Osteoblast (primary cell): ENCODE measurements around the gene CNGA2. TPM values are rescaled to one million over a fixed set of nuclear protein-coding genes. Genes with fewer than 3 reads are reported as not detected.

Source experiments
- DNase-seq: peaks from one replicate; pipeline ENCODE4 v3.0.0; 2011; ENCODE audit warnings: low spot score, mixed read lengths; ENCODE audit not compliant: insufficient read length; ENCODE audit errors: missing footprints
- H2AFZ ChIP-seq: 2 replicates; pipeline ENCODE4 v1.6.0; 2011; ENCODE audit warnings: mild to moderate bottlenecking, low read length
- H3K27ac ChIP-seq: 2 replicates; pipeline ENCODE4 v1.5.1; 2011; ENCODE audit warnings: mild to moderate bottlenecking, low read depth, low read length, moderate library complexity
- H3K27me3 ChIP-seq: 2 replicates; pipeline ENCODE4 v1.6.0; 2012; ENCODE audit warnings: mild to moderate bottlenecking, control low read depth, inconsistent platforms, low read length, moderate library complexity; ENCODE audit not compliant: insufficient read depth
- H3K36me3 ChIP-seq: 2 replicates; pipeline ENCODE4 v1.5.1; 2011; ENCODE audit warnings: mild to moderate bottlenecking, low read length, control low read depth, moderate library complexity; ENCODE audit not compliant: insufficient read depth
- H3K4me1 ChIP-seq: 2 replicates; pipeline ENCODE4 v1.5.1; 2011; ENCODE audit warnings: mild to moderate bottlenecking, low read length, control low read depth, moderate library complexity; ENCODE audit not compliant: insufficient read depth
- H3K4me2 ChIP-seq: 2 replicates; pipeline ENCODE4 v1.6.0; 2011; ENCODE audit warnings: mild to moderate bottlenecking, low read length; ENCODE audit not compliant: insufficient read depth
- H3K4me3 ChIP-seq: fragments of 200-600 bp; sonication (generic); 3 replicates; pipeline ENCODE4 v1.5.1; 2012; ENCODE audit warnings: mild to moderate bottlenecking, low read length, inconsistent platforms; ENCODE audit not compliant: insufficient read depth
- H3K79me2 ChIP-seq: 2 replicates; pipeline ENCODE4 v1.6.0; 2012; ENCODE audit warnings: mild to moderate bottlenecking, low read length, control low read depth, inconsistent platforms; ENCODE audit not compliant: insufficient read depth
- H3K9me3 ChIP-seq: 2 replicates; pipeline ENCODE4 v1.5.1; 2011; ENCODE audit warnings: low read depth, low read length, control low read depth
- H4K20me1 ChIP-seq: 2 replicates; pipeline ENCODE4 v1.6.0; 2012; ENCODE audit warnings: mild to moderate bottlenecking, low read length, control low read depth; ENCODE audit not compliant: insufficient read depth
- total RNA-seq: library from RNA; depleted of rRNA; stranded (reverse); fragments of >200 nt; gene quantifications from 2 replicates; pipeline ENCODE4 v1.2.3, GENCODE V29; 2012
- TF ChIP-seq, protein P1 (sequence below): IDR thresholded peaks from 2 replicates; pipeline ENCODE4 v1.5.1; 2011; ENCODE audit warnings: mild to moderate bottlenecking, low read depth, low read length, moderate library complexity; ENCODE audit errors: extremely low read depth

The CNGA2 gene
- not detected in 2 replicates for total RNA-seq

DNA sequence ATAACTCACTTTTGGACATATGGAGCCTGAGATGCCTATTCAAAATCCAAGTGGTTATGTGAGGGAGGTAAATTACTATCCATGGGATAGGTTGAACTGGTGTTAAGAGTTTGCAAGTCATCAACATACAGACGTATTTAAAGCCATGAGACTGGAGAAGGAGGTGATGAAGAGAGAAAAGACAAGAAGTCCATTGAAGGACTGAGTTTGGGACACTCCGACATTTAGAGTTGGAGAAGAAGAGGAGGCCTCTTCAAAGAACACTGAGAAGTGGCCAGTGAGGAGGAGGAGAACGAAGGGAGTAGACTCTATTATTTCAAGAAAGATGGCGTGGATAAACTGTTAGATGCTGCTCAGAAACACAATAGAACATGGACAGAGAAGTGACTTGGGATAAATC, at the start of gene CNGA2:
TSS of gene CNGA2 (plus strand) at position 301 of the 400 bp plus-strand sequence. CDS start 3,738 bp downstream, outside the sequence.
- Histone ChIP-seq H3K4me1 (no peaks in the 10 kb centered on the region), H3K27me3 (no peaks in the 10 kb centered on the region)
- TF ChIP-seq, protein P1, sequence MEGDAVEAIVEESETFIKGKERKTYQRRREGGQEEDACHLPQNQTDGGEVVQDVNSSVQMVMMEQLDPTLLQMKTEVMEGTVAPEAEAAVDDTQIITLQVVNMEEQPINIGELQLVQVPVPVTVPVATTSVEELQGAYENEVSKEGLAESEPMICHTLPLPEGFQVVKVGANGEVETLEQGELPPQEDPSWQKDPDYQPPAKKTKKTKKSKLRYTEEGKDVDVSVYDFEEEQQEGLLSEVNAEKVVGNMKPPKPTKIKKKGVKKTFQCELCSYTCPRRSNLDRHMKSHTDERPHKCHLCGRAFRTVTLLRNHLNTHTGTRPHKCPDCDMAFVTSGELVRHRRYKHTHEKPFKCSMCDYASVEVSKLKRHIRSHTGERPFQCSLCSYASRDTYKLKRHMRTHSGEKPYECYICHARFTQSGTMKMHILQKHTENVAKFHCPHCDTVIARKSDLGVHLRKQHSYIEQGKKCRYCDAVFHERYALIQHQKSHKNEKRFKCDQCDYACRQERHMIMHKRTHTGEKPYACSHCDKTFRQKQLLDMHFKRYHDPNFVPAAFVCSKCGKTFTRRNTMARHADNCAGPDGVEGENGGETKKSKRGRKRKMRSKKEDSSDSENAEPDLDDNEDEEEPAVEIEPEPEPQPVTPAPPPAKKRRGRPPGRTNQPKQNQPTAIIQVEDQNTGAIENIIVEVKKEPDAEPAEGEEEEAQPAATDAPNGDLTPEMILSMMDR = no peak

DNA sequence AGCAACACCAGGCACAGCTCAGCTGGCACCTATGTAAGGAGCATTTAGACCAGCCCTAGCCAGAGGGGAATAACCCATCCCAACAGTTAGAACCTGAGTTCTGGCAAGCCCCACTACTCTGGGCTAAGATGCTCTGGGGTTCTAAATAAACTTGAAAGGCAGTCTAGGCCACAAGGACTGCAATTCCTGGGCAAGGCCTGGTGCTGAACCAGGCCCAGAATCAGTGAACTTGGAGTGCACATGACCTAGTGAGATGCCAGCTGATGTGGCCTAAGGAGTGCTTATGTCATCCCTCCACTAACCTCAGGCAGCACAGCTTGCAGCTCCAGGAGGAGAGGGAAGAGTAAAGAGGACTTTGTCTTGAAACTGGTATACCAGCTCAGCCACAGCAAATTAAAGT, 46.9 kb upstream of the CNGA2 start:
- H4K20me1 ChIP-seq = no peaks in the 10 kb centered on the region
- H3K4me3 ChIP-seq = no peak overlapping the region
- no peaks in the 10 kb centered on the region for H3K9me3 ChIP-seq
- H3K79me2 ChIP-seq = no peaks in the 10 kb centered on the region
- no peak overlapping the region for H3K4me2 ChIP-seq
- DNase-seq = no peak
- TF ChIP-seq, protein P1 = no peak
- H2AFZ ChIP-seq = no peak overlapping the region
- H3K27ac ChIP-seq = no peak overlapping the region
- no peaks in the 10 kb centered on the region for H3K4me1 ChIP-seq
- H3K27me3 ChIP-seq = no peaks in the 10 kb centered on the region
- no peaks in the 10 kb centered on the region for H3K36me3 ChIP-seq

More for the DNA sequence above, at the start of gene CNGA2:
- Histone ChIP-seq H3K4me2 (no peak within 1 kb of the TSS), H3K36me3 (no peaks in the 10 kb centered on the region), H2AFZ (no peak within 1 kb of the TSS), H3K27ac (no peak within 1 kb of the TSS), H3K9me3 (no peaks in the 10 kb centered on the region), H3K4me3 (no peak within 1 kb of the TSS), H4K20me1 (no peaks in the 10 kb centered on the region), H3K79me2 (no peaks in the 10 kb centered on the region)
- DNase-seq = no peak

DNA sequence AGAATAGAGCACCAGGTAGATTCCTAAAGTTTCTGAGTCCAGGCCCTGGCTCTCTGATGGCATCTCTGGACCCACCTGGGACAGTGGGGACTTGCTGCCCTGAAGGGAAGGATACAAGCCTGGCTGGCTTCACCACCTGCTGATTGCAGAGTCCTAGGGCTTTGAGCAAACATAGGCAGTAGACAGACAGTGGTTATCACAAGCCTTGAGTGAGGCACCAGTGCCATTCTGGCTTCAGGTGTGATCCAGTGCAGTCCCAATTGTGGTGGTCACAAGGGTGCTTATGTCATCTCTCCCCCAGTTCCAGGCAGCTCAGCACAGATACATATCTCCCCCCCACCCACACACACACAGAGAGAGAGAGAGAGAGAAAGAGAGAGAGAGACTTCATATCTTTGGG, 45.9 kb upstream of the CNGA2 start:
- Histone ChIP-seq H3K4me3 (no peak overlapping the region), H2AFZ (no peak overlapping the region), H3K36me3 (no peaks in the 10 kb centered on the region), H3K4me2 (no peak overlapping the region), H3K79me2 (no peaks in the 10 kb centered on the region), H4K20me1 (no peaks in the 10 kb centered on the region), H3K4me1 (no peaks in the 10 kb centered on the region), H3K9me3 (no peaks in the 10 kb centered on the region), H3K27ac (no peak overlapping the region), H3K27me3 (no peaks in the 10 kb centered on the region)
- DNase-seq = no peak
- TF ChIP-seq, protein P1 = no peak

DNA sequence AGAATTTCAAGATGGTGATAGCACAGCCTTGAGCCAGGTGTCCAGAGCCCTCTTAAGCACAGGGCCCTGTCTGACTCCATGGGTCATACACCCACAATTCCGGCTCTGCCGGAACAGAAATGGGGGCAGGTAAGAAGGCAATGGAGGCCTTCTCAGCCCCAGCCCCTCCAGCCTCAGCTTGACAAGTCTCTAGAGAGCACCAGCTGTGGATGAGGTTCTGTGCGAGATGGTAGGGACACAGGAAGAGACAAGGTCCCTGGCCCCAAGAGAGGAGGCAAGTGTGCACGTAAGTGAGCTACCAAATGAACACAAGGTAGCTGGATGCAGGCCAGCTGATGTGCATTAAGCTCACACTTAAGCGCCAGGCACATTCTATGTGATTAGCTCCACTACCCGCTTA, 41.7 kb upstream of the CNGA2 start:
- TF ChIP-seq, protein P1 = no peak
- no peak overlapping the region for H2AFZ ChIP-seq

More for the DNA sequence above, 41.7 kb upstream of the CNGA2 start:
- Histone ChIP-seq H3K27me3 (no peaks in the 10 kb centered on the region), H3K4me1 (no peaks in the 10 kb centered on the region), H3K4me3 (no peak overlapping the region), H3K36me3 (no peaks in the 10 kb centered on the region), H3K79me2 (no peaks in the 10 kb centered on the region), H4K20me1 (no peaks in the 10 kb centered on the region), H3K4me2 (no peak overlapping the region), H3K9me3 (no peaks in the 10 kb centered on the region), H3K27ac (no peak overlapping the region)
- DNase-seq = no peak
